Posterior cingulate gyrus (tissue), 11 donors: ENCODE measurements around the gene SLC2A2.

Experiments
- DNase-seq, 10 donors: peaks; one replicate each; pipeline versions ENCODE4 v3.0.0 to v3.0.0-alpha.2; 2020 to 2021; ENCODE audit warnings: mixed read lengths in 3 of 10
- intact Hi-C: fragments of 100-400 bp; cut with DNase I; formaldehyde crosslinking; loops from one replicate; pipeline ENCODE4 v1.15.1; 2023

SLC2A2 gene

GRCh38 chr3:171039674-171040073 lies 13.2 kb upstream of the SLC2A2 start:
- no peak for DNase-seq
- intact Hi-C loops = no loop called here

- DNase-seq = no peak
- intact Hi-C loops = no loop called here
Measured at GRCh38 chr3:171038342-171038741, 11.8 kb upstream of the SLC2A2 start.

DNA sequence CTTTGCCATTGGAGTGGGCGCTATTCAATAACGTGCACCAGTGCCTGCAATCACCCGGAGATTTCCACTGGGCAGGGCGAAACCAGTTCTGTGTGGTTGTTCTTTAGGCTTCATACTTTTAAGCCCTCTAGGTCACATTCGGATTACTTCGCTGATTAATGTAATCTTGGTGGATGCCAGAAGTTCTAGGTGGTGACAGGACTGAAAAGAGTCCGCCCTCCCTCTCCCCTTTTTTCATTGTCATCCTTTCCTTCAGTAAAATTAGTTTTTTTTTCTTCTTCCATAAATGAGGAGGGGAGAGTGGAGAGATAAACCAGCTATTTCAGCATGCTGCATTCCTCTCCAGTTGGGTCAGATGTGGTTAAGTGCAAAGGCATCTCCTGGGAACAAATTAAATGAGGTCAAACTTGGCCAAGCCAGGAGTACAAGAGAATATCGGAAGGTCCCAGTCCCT lies 2.3 kb upstream of the SLC2A2 start:
- no peak for DNase-seq
- intact Hi-C loops = no loop called here

GRCh38 chr3:171028025-171028778 lies 1.7 kb upstream of the SLC2A2 start:
- peak in 9 of 10 donors; percentile 14 to 88 (median 35) for DNase-seq
- intact Hi-C loops = no loop called here

DNA sequence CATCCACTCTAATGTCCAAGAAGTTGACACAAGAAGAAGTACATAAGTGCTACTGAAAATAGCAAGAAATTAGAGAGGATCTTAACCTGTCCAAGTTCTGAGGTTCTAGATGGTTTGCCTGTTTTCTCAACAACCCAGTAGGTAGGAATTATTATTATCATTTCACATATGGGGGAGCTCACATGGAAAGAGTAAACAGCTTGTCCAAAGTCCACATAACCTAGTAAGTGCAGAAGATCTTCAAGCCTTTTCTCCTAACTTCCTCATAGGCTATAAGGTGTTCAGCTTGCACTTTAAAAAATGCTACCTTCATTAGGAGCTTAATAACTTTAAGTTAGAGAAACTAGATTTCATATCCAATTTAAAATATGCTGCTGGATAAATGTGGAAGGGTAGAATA lies 3.0 kb downstream of the SLC2A2 start:
- intact Hi-C loops = no loop called here
- DNase-seq = no peak

GRCh38 chr3:171021377-171021776 lies 5.1 kb downstream of the SLC2A2 start:
- DNase-seq = no peak
- intact Hi-C loops = no loop called here

DNA sequence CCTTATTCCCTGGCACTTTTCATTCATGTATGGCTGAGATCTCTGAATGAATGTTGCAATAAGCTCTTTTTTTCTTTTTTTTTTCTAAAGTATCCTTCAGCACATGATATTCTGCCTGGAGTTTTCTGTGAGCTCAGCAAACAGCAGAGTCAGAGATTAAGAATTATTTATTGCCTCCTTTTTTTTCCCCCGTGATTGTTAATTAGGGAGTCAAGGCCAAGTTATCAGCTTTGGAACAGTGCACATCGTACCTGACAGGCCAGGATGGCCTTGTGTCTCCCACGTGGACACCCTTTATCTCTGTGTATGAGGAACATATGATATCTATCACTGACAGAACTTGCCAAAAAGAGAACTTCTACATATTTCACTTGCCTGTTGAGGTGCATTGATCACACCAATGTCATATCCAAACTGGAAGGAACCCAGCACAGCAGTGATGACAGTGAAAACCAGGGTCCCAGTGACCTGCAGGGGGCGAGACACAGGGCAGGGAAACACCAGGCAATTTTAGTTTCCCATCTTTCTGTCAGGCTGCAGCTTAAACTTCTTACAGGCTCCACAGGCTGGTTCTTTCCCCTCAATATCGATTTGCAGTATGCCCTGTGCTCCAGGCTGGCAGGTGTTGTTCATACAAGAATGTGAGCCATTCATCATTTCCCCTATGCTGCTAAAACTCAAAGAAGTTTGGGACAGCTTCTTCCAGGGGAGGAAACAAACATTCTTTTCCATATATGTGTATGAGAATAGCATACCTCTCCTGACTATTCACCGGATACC lies 8.2 kb downstream of the SLC2A2 start:
- no peak for DNase-seq
- intact Hi-C loops = no loop called here

- intact Hi-C loops = no loop called here
- no peak for DNase-seq
Measured at GRCh38 chr3:171013822-171014748, 12.4 kb downstream of the SLC2A2 start.

DNA sequence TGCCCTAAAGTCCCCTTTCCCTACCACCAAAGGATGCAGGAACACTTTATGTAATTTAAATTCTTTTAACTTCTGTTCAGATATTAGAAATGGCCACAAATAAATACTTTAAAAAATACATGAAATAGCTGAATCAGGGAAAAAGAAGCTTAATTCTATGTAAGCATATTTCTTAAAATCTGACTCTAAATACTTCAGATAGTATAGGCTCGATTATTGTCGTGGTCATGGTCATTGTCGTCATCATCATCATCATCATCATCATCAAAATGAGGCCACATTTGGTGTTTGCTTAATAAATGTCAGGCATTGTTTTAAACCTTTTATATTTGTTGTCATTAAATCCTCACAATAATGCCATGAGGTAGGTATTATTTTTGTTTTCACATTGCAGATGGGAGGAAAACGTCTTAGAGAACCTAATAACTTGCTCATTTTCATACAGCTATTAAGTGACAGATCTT lies 14.6 kb downstream of the SLC2A2 start:
- no peak for DNase-seq
- intact Hi-C loops = no loop called here

GRCh38 chr3:171011109-171011872 lies 15.2 kb downstream of the SLC2A2 start:
- intact Hi-C loops = no loop called here
- DNase-seq = no peak

DNA sequence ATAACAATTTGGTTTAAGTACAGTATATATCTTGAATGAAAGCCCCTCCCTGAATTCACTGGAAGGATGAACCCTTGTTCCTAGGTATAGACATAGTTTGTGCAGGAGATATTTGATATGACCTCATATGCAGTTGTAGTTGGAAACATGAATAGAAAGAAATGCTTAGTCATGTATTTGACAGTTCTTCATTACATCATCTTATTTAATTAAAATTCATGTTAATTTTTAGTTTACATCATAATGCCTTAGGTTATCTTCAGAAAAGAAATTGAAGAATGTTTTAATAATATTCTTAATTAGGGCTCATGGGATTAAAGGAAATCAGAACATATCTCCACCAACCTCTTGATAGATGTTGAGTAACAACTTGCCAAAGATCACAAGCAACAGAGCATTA lies 19.2 kb downstream of the SLC2A2 start:
- intact Hi-C loops = no loop called here

DNA sequence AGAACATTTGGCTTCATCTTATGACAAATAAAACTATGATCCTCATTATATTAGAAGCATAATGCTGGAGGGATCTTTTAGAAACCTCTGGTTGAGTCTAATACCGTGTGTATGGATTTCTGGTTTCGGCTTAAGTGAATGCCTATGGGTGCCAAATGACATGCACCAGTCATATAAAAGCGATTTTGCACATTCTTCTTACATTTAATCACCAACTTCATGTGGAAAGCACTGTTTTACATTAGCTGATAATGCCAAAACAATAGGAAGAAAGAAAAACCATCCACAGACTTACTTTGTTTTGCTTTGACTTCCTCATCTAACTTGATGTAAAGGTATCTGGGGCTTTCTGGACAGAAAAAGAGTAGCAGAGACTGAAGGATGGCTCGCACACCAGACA lies 20.9 kb downstream of the SLC2A2 start:
- intact Hi-C loops = no loop called here
- DNase-seq = no peak

More for the DNA sequence above, 19.2 kb downstream of the SLC2A2 start:
- no peak for DNase-seq

- intact Hi-C loops = no loop called here
- no peak for DNase-seq
Measured at GRCh38 chr3:171001957-171002694, 24.4 kb downstream of the SLC2A2 start.

GRCh38 chr3:171001250-171001893 lies 25.1 kb downstream of the SLC2A2 start:
- intact Hi-C loops = no loop called here
- DNase-seq = no peak

DNA sequence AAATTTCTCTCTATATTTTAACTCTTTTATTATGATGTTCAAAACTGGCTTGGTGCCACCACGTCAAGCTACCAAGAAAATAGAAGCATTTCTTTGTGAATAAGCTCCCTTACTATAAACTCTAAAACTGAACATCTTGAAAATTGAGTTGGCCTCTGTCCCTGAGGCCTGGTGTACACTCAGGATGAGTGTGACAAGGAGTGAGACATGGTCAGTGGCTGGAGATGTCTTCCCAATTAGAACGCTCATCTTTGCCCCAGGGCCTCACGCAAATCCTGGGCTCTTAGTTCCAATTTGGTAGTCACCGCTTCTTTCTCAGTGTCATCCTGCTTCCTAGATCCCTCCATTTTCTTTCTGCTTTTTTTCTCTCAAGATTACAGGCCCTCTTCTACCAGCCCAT lies 26.2 kb downstream of the SLC2A2 start:
- intact Hi-C loops = no loop called here
- no peak for DNase-seq

DNA sequence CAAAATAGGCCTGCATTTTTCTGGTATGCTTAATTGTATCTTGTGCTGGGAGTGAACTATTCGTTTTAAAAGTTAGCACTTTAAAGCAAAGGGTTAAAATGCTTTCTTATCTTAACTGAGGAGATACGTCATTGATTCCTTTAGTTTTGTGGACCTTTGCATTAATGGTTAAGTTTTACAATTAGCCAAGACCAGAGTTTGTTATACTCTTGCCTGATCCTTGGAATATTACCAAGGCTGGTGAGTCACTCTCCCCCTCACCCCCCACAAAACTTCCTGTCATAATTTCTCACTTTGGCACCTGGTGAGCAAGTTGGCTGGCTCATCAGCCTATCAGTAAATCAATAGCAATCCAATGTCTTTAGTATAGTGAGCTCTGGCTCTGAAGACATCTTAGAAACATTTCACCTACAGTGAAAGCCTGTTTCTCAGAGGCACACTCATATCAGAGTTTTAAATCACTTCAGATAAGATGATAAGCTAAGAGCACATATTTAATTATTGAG lies 26.7 kb downstream of the SLC2A2 start:
- DNase-seq = no peak
- intact Hi-C loops = no loop called here

- intact Hi-C loops = no loop called here
Measured at GRCh38 chr3:170997961-170998913, 28.3 kb downstream of the SLC2A2 start.

More at GRCh38 chr3:170997961-170998913, 28.3 kb downstream of the SLC2A2 start:
- no peak for DNase-seq
